ENCODE measurements around the gene AFF4. TPM values are rescaled to one million over a fixed set of nuclear protein-coding genes. Genes with fewer than 3 reads are reported as not detected.

AFF4 gene
- polyA plus RNA-seq, 1 of the 3 experiments (the other 2 are of a cell fraction), result 8.1 TPM

- Histone ChIP-seq H4K20me1 (ENCODE audit: insufficient read depth) (no peaks in the 10 kb centered on the region), H3K4me2 (no peak overlapping the region), H3K27me3 (ENCODE audit: insufficient read depth) (no peaks in the 10 kb centered on the region), H3K9me2 (no peaks in the 10 kb centered on the region), H3K27ac (ENCODE audit: low read depth in 2 of 2, low read length in 1 of 2) (no peak overlapping the region), H3F3A (replicated peaks; ENCODE audit: insufficient read depth) (no peaks in the 10 kb centered on the region), H3K79me2 (ENCODE audit: insufficient read depth) (no peaks in the 10 kb centered on the region), H3K4me1 (ENCODE audit: control insufficient read depth in 1 of 2, insufficient read depth in 2 of 2, low read depth in 1 of 2, low read length in 1 of 2) (peaks cover 0 to 8% of the 10 kb centered on the region in 2 experiments; a peak in 1 of 4 replicates), H3K4me3 (ENCODE audit: low read depth in 2 of 2, low read length in 1 of 2) (no peak overlapping the region), H3K36me3 (replicated peaks in 1 of 2; ENCODE audit: control insufficient read depth in 1 of 2, insufficient read depth in 2 of 2, low read length in 1 of 2) (no peaks in the 10 kb centered on the region), H3K9me3 (no peaks in the 10 kb centered on the region), H2AFZ (ENCODE audit: low read depth) (no peak overlapping the region), H3K9ac (no peak overlapping the region)
- ChIA-PET CTCF (interaction anchor here (1.3 to 2.2 kb wide), 2 partner anchors 58 to 71 kb away, joined by 3 to 7 read pairs; no protein-coding TSS in a partner anchor), POLR2A (no interaction called here)
- TF ChIP-seq MAX (IDR thresholded peaks at IDR 0.05; ENCODE audit: low read depth) (no peak), MEF2A (IDR thresholded peaks at IDR 0.05; ENCODE audit: borderline replicate concordance, low read depth) (no peak), EZH2phosphoT487 (IDR thresholded peaks at IDR 0.05; ENCODE audit: borderline replicate concordance, low read depth) (no peak), TAF1 (IDR thresholded peaks at IDR 0.05; ENCODE audit: borderline replicate concordance, low read depth, low read length) (no peak), ZBTB33 (IDR thresholded peaks at IDR 0.05; ENCODE audit: borderline replicate concordance, low read depth) (no peak), EP300 (IDR thresholded peaks at IDR 0.05; ENCODE audit: borderline replicate concordance in 1 of 2, low read depth in 1 of 2, low read length in 1 of 2) (no peak), NRF1 (IDR thresholded peaks at IDR 0.05; ENCODE audit: low read depth, low read length) (no peak), RXRA (IDR thresholded peaks at IDR 0.05; ENCODE audit: borderline replicate concordance, low read depth) (no peak)
- DNase-seq, result no peak
- 98% methylated on average over 35 of the region's 43 CpGs for WGBS (ENCODE audit: low lambda C conversion rate)
Measured at GRCh38 chr5:132825834-132826391, 137.5 kb downstream of the AFF4 start.

Small RNA genes within 50 kb of the gene (small RNA-seq; reads per million reads assigned to genes)
- gene AC113410.1 (0 reads per million in 7 experiments), gene ATP6V0E1P1 (0 reads per million in 7 experiments), gene RF00019 (0 reads per million in 7 experiments), gene RNA5SP192 (0 reads per million in 7 experiments)

Other genes with a start within 250 kb of the AFF4 start
- gene KIF3A, start 226.1 kb downstream of the AFF4 start, polyA plus RNA-seq (2012; rRNA removed), result 5.1 and 5.2 TPM in 2 replicates
- gene CCNI2, start 216.2 kb downstream of the AFF4 start, polyA plus RNA-seq (2012; rRNA removed), result 0.05 and 0.34 TPM in 2 replicates
- gene SEPTIN8, start 186.4 kb downstream of the AFF4 start, polyA plus RNA-seq (2012; rRNA removed), result 54.9 and 57.6 TPM in 2 replicates
- gene SOWAHA, start 150.3 kb downstream of the AFF4 start, polyA plus RNA-seq (2012; rRNA removed), result 0.23 and 0.30 TPM in 2 replicates
- 3.8 and 4.8 TPM in 2 replicates for gene SHROOM1, start 133.0 kb downstream of the AFF4 start, polyA plus RNA-seq (2012; rRNA removed)
- 0.82 and 1.2 TPM in 2 replicates for gene GDF9, start 97.2 kb downstream of the AFF4 start, polyA plus RNA-seq (2012; rRNA removed)
- 510 and 694 TPM in 2 replicates for gene UQCRQ, start 97.0 kb downstream of the AFF4 start, polyA plus RNA-seq (2012; rRNA removed)
- gene LEAP2, start 90.0 kb downstream of the AFF4 start, polyA plus RNA-seq (2012; rRNA removed), result 0.63 and 0.64 TPM in 2 replicates
- gene ZCCHC10, start 62.9 kb upstream of the AFF4 start, polyA plus RNA-seq (2012; rRNA removed), result 26.3 and 28.4 TPM in 2 replicates
- 18.8 and 20.2 TPM in 2 replicates for gene HSPA4, start 88.4 kb upstream of the AFF4 start, polyA plus RNA-seq (2012; rRNA removed)